HEK293T (cell line): Measurements from ENCODE around the gene HRG.
"Not testable (repeated sequence)": the region's sequence is repeated elsewhere in the genome, so short reads cannot be mapped to it uniquely, and the experiment has no call there.

Source experiments
- CTCF ChIA-PET: fragments of 350-600 bp; formaldehyde crosslinking; extraction: SDS; loops from one replicate; lab custom pipeline; 2021; ENCODE audit warnings: antibody characterized with exemption, inconsistent platforms; lab: Yijun Ruan, JAX
- POLR2A ChIA-PET: fragments of 350-600 bp; formaldehyde crosslinking; extraction: SDS; loops from one replicate; lab custom pipeline; 2020; ENCODE audit warnings: antibody characterized with exemption, inconsistent platforms; lab: Yijun Ruan, JAX
- DNase-seq: peaks from one replicate; pipeline ENCODE4 v3.0.0; 2012; ENCODE audit warnings: mixed read lengths; ENCODE audit errors: extremely low spot score
- ARNT ChIP-seq: fragments of 450-650 bp; IDR thresholded peaks from 2 replicates; pipeline ENCODE4 v1.6.1; 2017; ENCODE audit warnings: mild to moderate bottlenecking
- BHLHE40 ChIP-seq: fragments of 450-650 bp; IDR thresholded peaks from 2 replicates; pipeline ENCODE4 v1.6.1; 2016; ENCODE audit warnings: mild to moderate bottlenecking, moderate library complexity, borderline replicate concordance
- CTBP1 ChIP-seq: fragments of 450-650 bp; IDR thresholded peaks from 2 replicates; pipeline ENCODE4 v1.6.1; 2016; ENCODE audit warnings: borderline replicate concordance
- ELF4 ChIP-seq: fragments of 450-650 bp; IDR thresholded peaks from 2 replicates; pipeline ENCODE4 v1.6.1; 2017; ENCODE audit warnings: antibody characterized with exemption
- FOXA1 ChIP-seq: fragments of 450-650 bp; IDR thresholded peaks from 2 replicates; pipeline ENCODE4 v1.6.1; 2016; ENCODE audit warnings: mild to moderate bottlenecking
- FOXK2 ChIP-seq: fragments of 450-650 bp; IDR thresholded peaks from 2 replicates; pipeline ENCODE4 v1.6.1; 2016; ENCODE audit warnings: mild to moderate bottlenecking
- FOXM1 ChIP-seq: fragments of 450-650 bp; IDR thresholded peaks from 2 replicates; pipeline ENCODE4 v1.6.1; 2017; ENCODE audit warnings: mild to moderate bottlenecking, borderline replicate concordance
- HDGF ChIP-seq: fragments of 450-650 bp; IDR thresholded peaks from 2 replicates; pipeline ENCODE4 v1.6.1; 2017; ENCODE audit warnings: antibody characterized with exemption, borderline replicate concordance
- L3MBTL2 ChIP-seq: fragments of 450-650 bp; conservative IDR thresholded peaks from 2 replicates; pipeline ENCODE4 v1.6.1; 2016; ENCODE audit warnings: mild to moderate bottlenecking
- LEF1 ChIP-seq: fragments of 450-650 bp; IDR thresholded peaks from 2 replicates; pipeline ENCODE4 v1.6.1; 2017; ENCODE audit warnings: mild to moderate bottlenecking, borderline replicate concordance
- NFRKB ChIP-seq: fragments of 450-650 bp; IDR thresholded peaks from 2 replicates; pipeline ENCODE4 v1.6.1; 2016; ENCODE audit warnings: mild to moderate bottlenecking, moderate library complexity
- SP1 ChIP-seq: fragments of 450-650 bp; IDR thresholded peaks from 2 replicates; pipeline ENCODE4 v1.6.1; 2017
- SUZ12 ChIP-seq: fragments of 450-650 bp; IDR thresholded peaks from 2 replicates; pipeline ENCODE4 v1.6.1; 2016; ENCODE audit warnings: mild to moderate bottlenecking
- TARDBP ChIP-seq: fragments of 450-650 bp; IDR thresholded peaks from 2 replicates; pipeline ENCODE4 v1.6.1; 2016
- ZNF384 ChIP-seq: fragments of 450-650 bp; IDR thresholded peaks from 2 replicates; pipeline ENCODE4 v1.6.1; 2016
- TF ChIP-seq, protein P1 (sequence below): fragments of 450-650 bp; IDR thresholded peaks from 2 replicates; pipeline ENCODE4 v1.6.1; 2016

Gene HRG

GRCh38 chr3:186626254-186626847 is 39.5 kb upstream of the HRG start:
- ChIA-PET CTCF (no interaction called here), POLR2A (no interaction called here)
- DNase-seq = no peak
- TF ChIP-seq L3MBTL2 = no peak
- no peak for TF ChIP-seq FOXA1
- TF ChIP-seq HDGF = no peak
- TF ChIP-seq LEF1 = no peak
- no peak for TF ChIP-seq ARNT
- no peak for TF ChIP-seq BHLHE40
- TF ChIP-seq NFRKB = no peak
- no peak for TF ChIP-seq TARDBP
- TF ChIP-seq FOXK2 = no peak
- TF ChIP-seq ELF4 = no peak
- TF ChIP-seq, protein P1, sequence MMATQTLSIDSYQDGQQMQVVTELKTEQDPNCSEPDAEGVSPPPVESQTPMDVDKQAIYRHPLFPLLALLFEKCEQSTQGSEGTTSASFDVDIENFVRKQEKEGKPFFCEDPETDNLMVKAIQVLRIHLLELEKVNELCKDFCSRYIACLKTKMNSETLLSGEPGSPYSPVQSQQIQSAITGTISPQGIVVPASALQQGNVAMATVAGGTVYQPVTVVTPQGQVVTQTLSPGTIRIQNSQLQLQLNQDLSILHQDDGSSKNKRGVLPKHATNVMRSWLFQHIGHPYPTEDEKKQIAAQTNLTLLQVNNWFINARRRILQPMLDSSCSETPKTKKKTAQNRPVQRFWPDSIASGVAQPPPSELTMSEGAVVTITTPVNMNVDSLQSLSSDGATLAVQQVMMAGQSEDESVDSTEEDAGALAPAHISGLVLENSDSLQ = no peak
- TF ChIP-seq ZNF384 = no peak
- no peak for TF ChIP-seq CTBP1
- TF ChIP-seq SP1 = no peak
- TF ChIP-seq SUZ12 = no peak

- no peak for DNase-seq
- CTCF ChIA-PET = no interaction called here
- TF ChIP-seq, protein P1 = no peak
- no peak for TF ChIP-seq CTBP1
- no peak for TF ChIP-seq ARNT
- no peak for TF ChIP-seq FOXA1
- no peak for TF ChIP-seq FOXK2
- TF ChIP-seq HDGF = no peak
- TF ChIP-seq NFRKB = no peak
- no peak for TF ChIP-seq FOXM1
- no peak for TF ChIP-seq SUZ12
- no peak for TF ChIP-seq ELF4
- TF ChIP-seq BHLHE40 = no peak
- TF ChIP-seq ZNF384 = no peak
- TF ChIP-seq SP1 = no peak
- no peak for TF ChIP-seq L3MBTL2
- TF ChIP-seq LEF1 = no peak
- POLR2A ChIA-PET = no interaction called here
These were observed 37.9 kb upstream of the HRG start for GRCh38 chr3:186627852-186628414.

GRCh38 chr3:186628756-186629155 is 37.1 kb upstream of the HRG start:
- TF ChIP-seq TARDBP (no peak), FOXK2 (no peak), LEF1 (no peak), BHLHE40 (no peak), NFRKB (no peak), FOXA1 (no peak), CTBP1 (no peak), ELF4 (no peak), ZNF384 (no peak), L3MBTL2 (no peak), SUZ12 (no peak), HDGF (no peak), SP1 (no peak), FOXM1 (no peak), ARNT (no peak)
- TF ChIP-seq, protein P1 = no peak
- DNase-seq = no peak
- CTCF ChIA-PET = no interaction called here
- POLR2A ChIA-PET = no interaction called here

DNA sequence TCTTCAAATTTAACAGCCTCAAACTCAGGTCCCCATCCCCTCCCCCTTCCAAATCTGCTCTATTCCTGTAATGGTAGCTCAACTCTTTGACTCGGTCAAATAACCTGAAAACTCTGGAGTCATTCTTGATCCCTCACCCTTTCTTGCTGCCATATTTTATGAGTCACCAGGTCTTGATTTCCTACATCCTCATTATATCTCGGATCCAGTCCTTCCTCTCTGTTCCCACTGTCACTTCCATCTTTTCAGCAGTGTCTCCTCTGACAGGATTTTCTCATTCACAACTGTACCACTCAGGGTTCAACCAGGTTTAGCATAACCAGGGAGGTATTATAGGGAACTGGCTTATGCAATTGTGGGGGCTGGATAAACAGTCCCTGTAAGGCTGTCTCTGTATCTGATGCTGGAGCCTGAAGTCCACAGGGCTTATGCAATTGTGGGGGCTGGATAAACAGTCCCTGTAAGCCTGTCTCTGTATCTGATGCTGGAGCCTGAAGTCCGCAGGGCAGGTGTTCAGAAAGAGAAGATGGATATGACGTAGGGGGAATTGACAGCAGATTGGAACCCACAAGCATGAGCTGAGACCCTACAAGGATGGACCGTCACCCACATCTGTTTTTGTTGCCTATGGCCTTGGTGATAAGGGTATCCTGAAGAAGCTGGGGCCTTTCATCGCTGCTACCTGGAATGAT is 34.7 kb upstream of the HRG start:
- TF ChIP-seq SP1 (no peak), NFRKB (no peak), FOXK2 (no peak), TARDBP (no peak), CTBP1 (no peak)
- ChIA-PET CTCF (interaction anchor here (1.8 kb wide), 1 partner anchor 17 kb away, joined by 4 read pairs; no protein-coding TSS in a partner anchor), POLR2A (interaction anchor here (0.7 to 0.8 kb wide), 2 partner anchors 152 to 1501 kb away, joined by 3 to 4 read pairs; partner anchors contain the start of gene EIF4A2)
- no peak for DNase-seq

GRCh38 chr3:186633481-186633880 is 32.3 kb upstream of the HRG start:
- ChIA-PET CTCF (no interaction called here), POLR2A (no interaction called here)
- TF ChIP-seq CTBP1 (no peak), ARNT (no peak), SUZ12 (no peak), LEF1 (no peak), NFRKB (no peak), FOXA1 (no peak), ELF4 (no peak), BHLHE40 (no peak), HDGF (no peak)
- no peak for DNase-seq

GRCh38 chr3:186634207-186634606 is 31.6 kb upstream of the HRG start:
- CTCF ChIA-PET, POLR2A ChIA-PET, DNase-seq: not testable (repeated sequence)
